Activated CD8-positive, alpha-beta T cell treated with anti-CD3 and anti-CD28 coated beads for 36 hours (primary cell): ENCODE results near the gene ZGLP1. TPM values are rescaled to one million over a fixed set of nuclear protein-coding genes. Genes with fewer than 3 reads are reported as not detected.

ENCODE experiments used
- ATAC-seq: fragments of 200-7000 bp; cut with Tn5 transposase; one replicate; pipeline ENCODE4 v1.10.0; 2021; ENCODE audit warnings: mild to moderate bottlenecking, moderate library complexity
- CTCF ChIA-PET: fragments of 350-600 bp; sonication (Branson Sonifier 250); formaldehyde crosslinking; loops from one replicate; lab custom pipeline; 2021; ENCODE audit warnings: antibody characterized with exemption; lab: Charles Lee
- POLR2A ChIA-PET: fragments of 350-600 bp; sonication (Branson Sonifier 250); formaldehyde crosslinking; loops from one replicate; lab custom pipeline; 2021; ENCODE audit warnings: antibody characterized with exemption; lab: Charles Lee
- DNase-seq: peaks from one replicate; pipeline ENCODE4 v3.0.0-alpha.2; 2020
- H3K27ac Mint-ChIP-seq: one replicate; pipeline ENCODE4 v1.8.0; 2021; ENCODE audit warnings: mild to moderate bottlenecking, mixed read lengths
- H3K27me3 Mint-ChIP-seq: one replicate; pipeline ENCODE4 v1.8.0; 2021; ENCODE audit warnings: mixed read lengths
- H3K36me3 Mint-ChIP-seq: one replicate; pipeline ENCODE4 v1.8.0; 2021; ENCODE audit warnings: low read depth, mixed read lengths
- H3K4me1 Mint-ChIP-seq: one replicate; pipeline ENCODE4 v1.8.0; 2021; ENCODE audit warnings: low read depth, mixed read lengths
- H3K4me3 Mint-ChIP-seq: one replicate; pipeline ENCODE4 v1.8.0; 2021; ENCODE audit warnings: mild to moderate bottlenecking, moderate library complexity, mixed read lengths
- H3K9me3 Mint-ChIP-seq: one replicate; pipeline ENCODE4 v1.8.0; 2021; ENCODE audit warnings: mixed read lengths
- intact Hi-C: fragments of 100-400 bp; cut with micrococcal nuclease; formaldehyde crosslinking; loops from one replicate; pipeline ENCODE4 v1.10.0; 2022
- total RNA-seq, 2 experiments: library from RNA; stranded (reverse); gene quantifications; one replicate each; pipeline ENCODE4 v1.2.3, GENCODE V29; 2021
- TF ChIP-seq, protein P1 (sequence below): fragments of 200-600 bp; IDR thresholded peaks from one replicate; pipeline ENCODE4 v1.8.0; 2022; ENCODE audit warnings: antibody characterized with exemption, mild to moderate bottlenecking

The ZGLP1 gene
- total RNA-seq, 2 experiments from 2014 or later, result 3.2 to 3.7 TPM

DNA sequence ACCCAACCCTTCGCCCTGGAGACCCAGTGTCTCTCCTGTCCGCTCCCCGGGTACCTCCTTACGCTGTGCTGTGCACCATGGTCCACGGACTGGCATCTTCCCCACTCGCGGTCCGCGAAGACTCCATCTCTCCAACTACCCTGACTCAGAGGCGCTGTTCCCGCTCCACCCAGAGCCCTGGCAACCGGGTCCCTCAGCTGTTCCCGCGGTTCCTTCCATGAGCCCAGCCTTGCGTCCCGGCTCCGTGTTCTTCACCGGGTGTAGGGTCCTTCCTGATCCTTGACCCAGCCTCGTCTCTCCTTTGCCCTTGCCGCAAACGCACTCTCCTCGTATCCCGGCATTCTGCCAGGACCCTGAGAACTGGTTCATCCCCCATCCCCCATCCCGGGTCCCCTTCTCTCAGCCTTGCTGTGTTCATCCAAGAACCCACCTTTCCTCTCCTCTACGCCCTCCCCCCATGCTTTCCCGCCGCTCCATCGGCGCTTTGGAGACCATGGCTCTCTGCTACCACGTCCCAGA, 19.2 kb downstream of the ZGLP1 start:
- Mint-ChIP-seq H3K27me3 (peaks cover 66% of the 10 kb centered on the region), H3K9me3 (no peaks in the 10 kb centered on the region), H3K27ac (no peak overlapping the region), H3K4me3 (peak overlapping the region; percentile 73), H3K36me3 (peaks cover 11% of the 10 kb centered on the region), H3K4me1 (peaks cover 73% of the 10 kb centered on the region)
- DNase-seq (peak; percentile 31), ATAC-seq (no peak)
- CTCF ChIA-PET, result interaction anchor here (1.0 to 3.5 kb wide), 10 partner anchors 20 to 131 kb away, joined by 3 to 32 read pairs (median 4); partner anchors contain the start of gene ICAM1
- POLR2A ChIA-PET, result interaction anchor here (0.8 to 9.2 kb wide), 6 partner anchors 11 to 32 kb away, joined by 3 to 107 read pairs (median 6); partner anchors contain the start of gene ICAM1
- intact Hi-C loops, result no loop called here
- TF ChIP-seq, protein P1, sequence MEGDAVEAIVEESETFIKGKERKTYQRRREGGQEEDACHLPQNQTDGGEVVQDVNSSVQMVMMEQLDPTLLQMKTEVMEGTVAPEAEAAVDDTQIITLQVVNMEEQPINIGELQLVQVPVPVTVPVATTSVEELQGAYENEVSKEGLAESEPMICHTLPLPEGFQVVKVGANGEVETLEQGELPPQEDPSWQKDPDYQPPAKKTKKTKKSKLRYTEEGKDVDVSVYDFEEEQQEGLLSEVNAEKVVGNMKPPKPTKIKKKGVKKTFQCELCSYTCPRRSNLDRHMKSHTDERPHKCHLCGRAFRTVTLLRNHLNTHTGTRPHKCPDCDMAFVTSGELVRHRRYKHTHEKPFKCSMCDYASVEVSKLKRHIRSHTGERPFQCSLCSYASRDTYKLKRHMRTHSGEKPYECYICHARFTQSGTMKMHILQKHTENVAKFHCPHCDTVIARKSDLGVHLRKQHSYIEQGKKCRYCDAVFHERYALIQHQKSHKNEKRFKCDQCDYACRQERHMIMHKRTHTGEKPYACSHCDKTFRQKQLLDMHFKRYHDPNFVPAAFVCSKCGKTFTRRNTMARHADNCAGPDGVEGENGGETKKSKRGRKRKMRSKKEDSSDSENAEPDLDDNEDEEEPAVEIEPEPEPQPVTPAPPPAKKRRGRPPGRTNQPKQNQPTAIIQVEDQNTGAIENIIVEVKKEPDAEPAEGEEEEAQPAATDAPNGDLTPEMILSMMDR, result no peak

DNA sequence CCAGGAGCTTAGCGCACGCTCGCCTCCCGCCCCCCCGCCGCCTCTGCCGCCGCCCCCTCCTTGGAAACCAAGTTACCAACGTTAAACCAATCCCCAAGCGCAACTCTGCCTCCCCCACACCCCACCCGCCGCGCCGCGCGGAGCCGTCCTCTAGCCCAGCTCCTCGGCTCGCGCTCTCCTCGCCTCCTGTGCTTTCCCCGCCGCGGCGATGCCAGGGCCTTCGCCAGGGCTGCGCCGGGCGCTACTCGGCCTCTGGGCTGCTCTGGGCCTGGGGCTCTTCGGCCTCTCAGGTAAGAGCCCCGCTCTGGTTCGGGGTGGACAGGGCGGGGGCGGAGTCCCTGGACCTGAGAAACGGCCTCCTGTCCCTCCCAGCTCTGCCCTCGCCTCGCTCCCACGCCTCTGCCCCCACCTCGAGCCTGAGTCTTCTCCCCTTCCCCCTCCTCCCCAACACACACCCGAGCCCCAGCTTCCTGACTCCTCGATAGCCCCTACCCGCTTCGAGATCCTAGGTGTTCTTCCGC, 19.7 kb downstream of the ZGLP1 start, which contains the start of gene ICAM5:
Gene ICAM5 (plus strand): TSS at position 117 of the 521 bp plus-strand sequence. CDS start 92 bp downstream, at position 209.
- peaks cover 17% of the 10 kb centered on the region for H3K36me3 Mint-ChIP-seq
- H3K4me1 Mint-ChIP-seq, result peaks cover 78% of the 10 kb centered on the region
- H3K27ac Mint-ChIP-seq, result peak within 1 kb of the TSS; percentile 75
- ChIA-PET CTCF (interaction anchor here (0.6 to 3.5 kb wide), 12 partner anchors 16 to 410 kb away, joined by 3 to 32 read pairs (median 4); partner anchors contain the start of genes ICAM1 and S1PR2), POLR2A (interaction anchor here (0.8 to 9.2 kb wide), 11 partner anchors 10 to 98 kb away, joined by 3 to 107 read pairs (median 8); partner anchors contain the start of genes FDX2, ICAM1, RAVER1 and TYK2)
- TF ChIP-seq, protein P1, result no peak
- H3K9me3 Mint-ChIP-seq, result no peaks in the 10 kb centered on the region
- DNase-seq (peak; percentile 67), ATAC-seq (peak; percentile 7)
- peaks cover 63% of the 10 kb centered on the region for H3K27me3 Mint-ChIP-seq
- peak within 1 kb of the TSS; percentile 73 for H3K4me3 Mint-ChIP-seq
- intact Hi-C loops, result no loop called here

DNA sequence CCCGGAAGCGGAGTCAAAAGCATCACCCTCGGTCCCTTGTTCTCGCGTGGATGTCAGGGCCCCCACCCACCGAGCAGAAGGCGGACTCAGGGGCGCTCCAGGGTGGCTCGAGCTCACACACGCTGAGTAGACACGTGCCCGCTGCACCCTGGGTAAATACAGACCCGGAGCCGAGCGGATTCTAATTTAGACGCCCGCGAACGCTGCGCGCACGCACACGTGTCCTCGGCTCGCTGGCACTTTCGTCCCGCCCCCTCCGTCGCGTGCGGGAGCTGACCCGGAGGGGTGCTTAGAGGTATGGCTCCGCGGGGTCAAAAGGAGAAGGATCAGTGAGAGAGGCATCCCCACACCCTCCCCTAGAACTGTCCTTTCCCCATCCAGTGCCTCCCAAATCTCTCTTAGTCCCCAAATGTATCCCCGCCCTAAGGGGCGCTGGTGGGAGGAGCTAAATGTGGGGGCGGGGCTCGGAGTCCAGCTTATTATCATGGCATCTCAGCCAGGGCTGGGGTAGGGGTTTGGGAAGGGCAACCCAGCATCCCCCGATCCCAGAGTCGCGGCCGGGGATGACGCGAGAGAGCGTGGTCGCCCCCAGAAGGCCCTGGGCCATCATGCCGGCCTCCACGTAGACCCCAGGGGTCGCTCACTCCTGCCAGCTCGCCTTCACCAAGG, 20.3 kb downstream of the ZGLP1 start:
- intact Hi-C loops, result no loop called here
- TF ChIP-seq, protein P1, result no peak
- Mint-ChIP-seq H3K36me3 (peaks cover 23% of the 10 kb centered on the region), H3K4me3 (peak overlapping the region; percentile 73), H3K27me3 (peaks cover 58% of the 10 kb centered on the region), H3K27ac (peak overlapping the region; percentile 75), H3K9me3 (no peaks in the 10 kb centered on the region), H3K4me1 (peaks cover 75% of the 10 kb centered on the region)
- peak; percentile 88 for DNase-seq
- peak; percentile 57 for ATAC-seq
- POLR2A ChIA-PET, result interaction anchor here (0.8 to 9.2 kb wide), 11 partner anchors 10 to 99 kb away, joined by 3 to 107 read pairs (median 8); partner anchors contain the start of genes FDX2, ICAM1, RAVER1 and TYK2
- CTCF ChIA-PET, result interaction anchor here (0.6 to 3.5 kb wide), 13 partner anchors 15 to 411 kb away, joined by 3 to 32 read pairs (median 4); partner anchors contain the start of genes ICAM1 and S1PR2

DNA sequence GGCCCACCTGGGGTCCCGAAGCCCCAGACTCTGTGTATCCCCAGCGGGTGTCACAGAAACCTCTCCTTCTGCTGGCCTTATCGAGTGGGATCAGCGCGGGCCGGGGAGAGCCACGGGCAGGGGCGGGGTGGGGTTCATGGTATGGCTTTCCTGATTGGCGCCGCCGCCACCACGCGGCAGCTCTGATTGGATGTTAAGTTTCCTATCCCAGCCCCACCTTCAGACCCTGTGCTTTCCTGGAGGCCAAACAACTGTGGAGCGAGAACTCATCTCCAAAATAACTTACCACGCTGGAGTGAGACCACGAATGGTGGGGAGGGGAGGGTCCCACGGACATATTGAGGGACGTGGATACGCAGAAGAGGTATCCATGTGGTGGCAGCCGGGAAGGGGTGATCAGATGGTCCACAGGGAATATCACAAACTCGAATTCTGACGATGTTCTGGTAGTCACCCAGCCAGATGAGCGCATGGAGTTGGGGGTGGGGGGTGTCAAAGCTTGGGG, 20.9 kb downstream of the ZGLP1 start:
- Mint-ChIP-seq H3K27ac (peak overlapping the region; percentile 66), H3K4me1 (peaks cover 75% of the 10 kb centered on the region), H3K9me3 (no peaks in the 10 kb centered on the region), H3K4me3 (peak overlapping the region; percentile 73), H3K27me3 (peaks cover 52% of the 10 kb centered on the region), H3K36me3 (peaks cover 28% of the 10 kb centered on the region)
- TF ChIP-seq, protein P1, result no peak
- ChIA-PET POLR2A (interaction anchor here (1.1 to 9.2 kb wide), 8 partner anchors 9 to 99 kb away, joined by 3 to 107 read pairs (median 8); partner anchors contain the start of genes FDX2, ICAM1, RAVER1 and TYK2), CTCF (interaction anchor here (1.0 to 3.5 kb wide), 8 partner anchors 19 to 129 kb away, joined by 3 to 32 read pairs (median 4); partner anchors contain the start of genes ICAM1 and S1PR2)
- DNase-seq, result peak; percentile 66
- intact Hi-C loops, result no loop called here
- peak; percentile 10 for ATAC-seq
